Retinal pigment epithelial cell (primary cell): ENCODE results near the gene DCAF12L1.

Experiments used
- DNase-seq: peaks from one replicate; pipeline ENCODE4 v3.0.0-alpha.2; 2010; ENCODE audit warnings: low read depth
- H3K4me3 ChIP-seq: 2 replicates; pipeline ENCODE4 v1.5.1; 2011; ENCODE audit warnings: mild to moderate bottlenecking, low read length, control low read depth, moderate library complexity
- CTCF ChIP-seq: conservative IDR thresholded peaks from 2 replicates; pipeline ENCODE4 v1.5.1; 2011; ENCODE audit warnings: low read depth, low read length, control low read depth, inconsistent platforms

Gene DCAF12L1

GRCh38 chrX:126552313-126553022, at the start of gene DCAF12L1:
Gene DCAF12L1, minus strand, starts transcription at chrX:126552814. Its CDS starts 206 bp downstream, at chrX:126552608.
- no peak for DNase-seq
- H3K4me3 ChIP-seq: no peak within 1 kb of the TSS
- no peak for TF ChIP-seq CTCF

- H3K4me3 ChIP-seq: no peak overlapping the region
- no peak for DNase-seq
- TF ChIP-seq CTCF: no peak
These were observed 28.3 kb upstream of the DCAF12L1 start for GRCh38 chrX:126580877-126581276.

GRCh38 chrX:126575911-126576310, 23.3 kb upstream of the DCAF12L1 start:
- TF ChIP-seq CTCF: no peak
- DNase-seq: no peak
- H3K4me3 ChIP-seq: no peak overlapping the region

GRCh38 chrX:126557151-126557550, 4.5 kb upstream of the DCAF12L1 start:
- TF ChIP-seq CTCF: no peak
- no peak for DNase-seq
- no peak overlapping the region for H3K4me3 ChIP-seq

GRCh38 chrX:126551725-126552312, 795 bp downstream of the DCAF12L1 start:
- TF ChIP-seq CTCF: no peak
- DNase-seq: no peak
- H3K4me3 ChIP-seq: no peak overlapping the region

- H3K4me3 ChIP-seq: no peak overlapping the region
- no peak for TF ChIP-seq CTCF
- DNase-seq: no peak
These were observed 1.3 kb downstream of the DCAF12L1 start for GRCh38 chrX:126551306-126551705.

- no peak overlapping the region for H3K4me3 ChIP-seq
- TF ChIP-seq CTCF: no peak
- no peak for DNase-seq
These were observed 1.8 kb downstream of the DCAF12L1 start for GRCh38 chrX:126550816-126551215.
